Activated naive CD8-positive, alpha-beta T cell treated with anti-CD3 and anti-CD28 coated beads for 36 hours (primary cell): ENCODE data around the gene ADPRM. TPM values are rescaled to one million over a fixed set of nuclear protein-coding genes. Genes with fewer than 3 reads are reported as not detected.
A peak's percentile ranks its signal among the peaks of the same experiment; 100 is the strongest.
"Not testable (repeated sequence)": the region's sequence is repeated elsewhere in the genome, so short reads cannot be mapped to it uniquely, and the experiment has no call there.

Source experiments
- DNase-seq: peaks from one replicate; pipeline ENCODE4 v3.0.0; 2021
- H3K27ac Mint-ChIP-seq: one replicate; pipeline ENCODE4 v1.8.0; 2022; ENCODE audit warnings: mild to moderate bottlenecking, moderate library complexity, mixed read lengths
- H3K27me3 Mint-ChIP-seq: one replicate; pipeline ENCODE4 v1.8.0; 2022; ENCODE audit warnings: mild to moderate bottlenecking, mixed read lengths
- H3K36me3 Mint-ChIP-seq: one replicate; pipeline ENCODE4 v1.8.0; 2021; ENCODE audit warnings: mild to moderate bottlenecking, mixed read lengths
- H3K4me1 Mint-ChIP-seq: one replicate; pipeline ENCODE4 v1.8.0; 2021; ENCODE audit warnings: mixed read lengths
- H3K4me3 Mint-ChIP-seq: one replicate; pipeline ENCODE4 v1.8.0; 2022; ENCODE audit warnings: mild to moderate bottlenecking, moderate library complexity, mixed read lengths
- H3K9me3 Mint-ChIP-seq: one replicate; pipeline ENCODE4 v1.8.0; 2022; ENCODE audit warnings: mixed read lengths
- total RNA-seq, 2 experiments: library from RNA; stranded (reverse); gene quantifications; one replicate each; pipeline ENCODE4 v1.2.3, GENCODE V29; 2021

ADPRM gene
- total RNA-seq, 2 experiments from 2014 or later, result 12.9 to 13.2 TPM

GRCh38 chr17:10727192-10727591, 29.8 kb downstream of the ADPRM start:
- Mint-ChIP-seq H3K4me1 (peaks cover 9% of the 10 kb centered on the region), H3K27me3 (no peaks in the 10 kb centered on the region), H3K9me3 (no peaks in the 10 kb centered on the region), H3K4me3 (no peak overlapping the region), H3K27ac (no peak overlapping the region), H3K36me3 (peaks cover 2% of the 10 kb centered on the region)
- DNase-seq, result no peak

- H3K27ac Mint-ChIP-seq, result no peak overlapping the region
- H3K36me3 Mint-ChIP-seq, result peaks cover 2% of the 10 kb centered on the region
- no peak for DNase-seq
- no peaks in the 10 kb centered on the region for H3K9me3 Mint-ChIP-seq
- H3K4me3 Mint-ChIP-seq, result no peak overlapping the region
- H3K27me3 Mint-ChIP-seq, result no peaks in the 10 kb centered on the region
- H3K4me1 Mint-ChIP-seq, result peaks cover 9% of the 10 kb centered on the region
Observed at GRCh38 chr17:10728331-10728892, 31.0 kb downstream of the ADPRM start.

GRCh38 chr17:10729334-10730193, 32.2 kb downstream of the ADPRM start, which contains the start of gene TMEM220:
TMEM220 (minus strand) TSS chr17:10730023; CDS start chr17:10729851, 172 bp downstream.
- Mint-ChIP-seq H3K27me3 (no peaks in the 10 kb centered on the region), H3K4me3 (peak within 1 kb of the TSS; percentile 86), H3K27ac (peak within 1 kb of the TSS; percentile 81), H3K36me3 (peaks cover 2% of the 10 kb centered on the region), H3K9me3 (no peaks in the 10 kb centered on the region), H3K4me1 (peaks cover 9% of the 10 kb centered on the region)
- peak; percentile 63 for DNase-seq

GRCh38 chr17:10730247-10730646, 32.9 kb downstream of the ADPRM start:
- not testable (repeated sequence) for H3K27me3 Mint-ChIP-seq, H3K36me3 Mint-ChIP-seq, H3K4me1 Mint-ChIP-seq, H3K9me3 Mint-ChIP-seq
- peak; percentile 11 for DNase-seq
- H3K27ac Mint-ChIP-seq, result peak overlapping the region; percentile 81
- H3K4me3 Mint-ChIP-seq, result peak overlapping the region; percentile 86

DNA sequence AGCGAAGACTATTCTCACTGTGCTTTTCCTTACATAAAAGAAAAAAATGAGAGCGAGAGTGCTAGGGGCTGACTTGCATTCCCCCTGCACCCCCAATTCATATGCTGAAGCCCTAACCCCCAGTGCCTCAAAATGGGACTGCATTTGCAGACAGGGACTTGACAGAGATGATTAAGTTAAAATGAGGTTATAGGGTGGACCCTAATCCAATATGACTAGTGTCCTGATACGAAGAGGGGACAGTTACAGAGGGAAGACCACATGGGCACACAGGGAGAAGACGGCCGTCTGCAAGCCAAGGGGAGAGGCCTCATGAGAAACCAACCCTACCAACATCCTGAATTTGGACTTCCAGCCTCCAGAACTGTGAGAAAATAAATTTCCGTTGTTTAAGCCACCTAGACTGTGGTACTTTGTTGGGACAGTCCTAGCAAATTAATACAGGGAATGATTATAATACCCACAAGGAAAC, 34.0 kb downstream of the ADPRM start:
- no peak for DNase-seq
- Mint-ChIP-seq H3K4me1 (peaks cover 9% of the 10 kb centered on the region), H3K9me3 (no peaks in the 10 kb centered on the region), H3K4me3 (peak overlapping the region; percentile 86), H3K27ac (no peak overlapping the region), H3K27me3 (no peaks in the 10 kb centered on the region), H3K36me3 (no peaks in the 10 kb centered on the region)

- not testable (repeated sequence) for H3K27ac Mint-ChIP-seq, H3K9me3 Mint-ChIP-seq, H3K36me3 Mint-ChIP-seq, DNase-seq, H3K4me1 Mint-ChIP-seq, H3K4me3 Mint-ChIP-seq, H3K27me3 Mint-ChIP-seq
Observed at GRCh38 chr17:10732121-10732520, 34.7 kb downstream of the ADPRM start.

- Mint-ChIP-seq H3K36me3 (no peaks in the 10 kb centered on the region), H3K4me3 (no peak overlapping the region), H3K9me3 (no peaks in the 10 kb centered on the region), H3K27ac (no peak overlapping the region), H3K4me1 (peaks cover 8% of the 10 kb centered on the region), H3K27me3 (no peaks in the 10 kb centered on the region)
- DNase-seq, result no peak
Observed at GRCh38 chr17:10733666-10734065, 36.3 kb downstream of the ADPRM start.

DNA sequence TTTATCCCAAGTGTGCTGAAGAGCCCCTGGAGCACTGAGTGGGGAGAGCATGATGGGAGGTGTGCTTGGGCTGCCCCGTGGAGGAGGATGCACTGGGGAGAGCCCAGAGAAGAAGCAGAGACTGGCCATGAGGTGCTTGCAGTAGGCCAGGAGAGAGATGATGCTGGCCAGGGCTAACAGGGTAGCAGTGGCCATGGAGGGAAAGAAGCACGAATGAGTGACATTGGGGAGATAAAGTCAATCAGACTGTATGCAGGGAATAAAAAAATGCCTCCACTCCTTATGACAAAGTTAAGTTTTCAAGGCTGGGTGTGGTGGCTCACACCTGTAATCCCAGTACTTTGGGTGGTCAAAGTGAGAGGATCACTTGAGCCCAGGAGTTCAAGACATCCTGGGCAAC, 37.9 kb downstream of the ADPRM start:
- no peak overlapping the region for H3K27ac Mint-ChIP-seq
- no peaks in the 10 kb centered on the region for H3K9me3 Mint-ChIP-seq
- H3K27me3 Mint-ChIP-seq, result no peaks in the 10 kb centered on the region
- no peaks in the 10 kb centered on the region for H3K36me3 Mint-ChIP-seq
- no peak overlapping the region for H3K4me3 Mint-ChIP-seq
- H3K4me1 Mint-ChIP-seq, result peaks cover 8% of the 10 kb centered on the region
- no peak for DNase-seq

GRCh38 chr17:10735821-10736220, 38.4 kb downstream of the ADPRM start:
- Mint-ChIP-seq H3K4me3 (no peak overlapping the region), H3K27me3 (no peaks in the 10 kb centered on the region), H3K27ac (no peak overlapping the region), H3K4me1 (peaks cover 7% of the 10 kb centered on the region), H3K9me3 (no peaks in the 10 kb centered on the region), H3K36me3 (no peaks in the 10 kb centered on the region)
- DNase-seq, result no peak

GRCh38 chr17:10737168-10737622, 39.8 kb downstream of the ADPRM start:
- peaks cover 4% of the 10 kb centered on the region for H3K4me1 Mint-ChIP-seq
- no peaks in the 10 kb centered on the region for H3K9me3 Mint-ChIP-seq
- H3K27ac Mint-ChIP-seq, result no peak overlapping the region
- no peak overlapping the region for H3K4me3 Mint-ChIP-seq
- no peaks in the 10 kb centered on the region for H3K27me3 Mint-ChIP-seq
- DNase-seq, result peak; percentile 37
- H3K36me3 Mint-ChIP-seq, result no peaks in the 10 kb centered on the region

DNA sequence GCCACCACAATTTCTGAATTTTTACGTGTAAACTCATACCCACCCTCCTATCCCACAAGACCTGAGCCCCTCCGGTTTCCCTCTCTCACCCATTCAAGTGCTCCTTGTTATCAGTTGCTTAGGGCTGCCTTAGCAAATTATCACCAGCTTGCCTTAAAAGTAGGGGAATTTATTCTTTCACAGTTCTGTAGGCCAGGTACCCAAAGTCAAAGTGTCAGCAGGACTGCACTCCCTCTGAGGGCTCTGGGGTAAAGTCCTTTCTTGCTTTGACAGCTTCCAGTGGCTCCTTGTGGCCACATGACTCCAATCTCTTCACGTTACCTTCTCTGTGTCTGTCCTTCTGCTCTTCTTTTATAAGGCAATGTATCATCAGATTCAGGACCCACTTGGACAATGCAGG, 40.3 kb downstream of the ADPRM start:
- Mint-ChIP-seq H3K36me3 (no peaks in the 10 kb centered on the region), H3K9me3 (no peaks in the 10 kb centered on the region)

GRCh38 chr17:10738521-10739258, 41.3 kb downstream of the ADPRM start:
- Mint-ChIP-seq H3K4me3 (no peak overlapping the region), H3K9me3 (no peaks in the 10 kb centered on the region), H3K36me3 (no peaks in the 10 kb centered on the region), H3K27ac (no peak overlapping the region), H3K27me3 (no peaks in the 10 kb centered on the region), H3K4me1 (peaks cover 4% of the 10 kb centered on the region)
- DNase-seq, result no peak

More for the DNA sequence above, 40.3 kb downstream of the ADPRM start:
- Mint-ChIP-seq H3K4me3 (no peak overlapping the region), H3K27me3 (no peaks in the 10 kb centered on the region), H3K4me1 (peaks cover 4% of the 10 kb centered on the region), H3K27ac (no peak overlapping the region)
- DNase-seq, result no peak

- no peak overlapping the region for H3K27ac Mint-ChIP-seq
- H3K36me3 Mint-ChIP-seq, result no peaks in the 10 kb centered on the region
- H3K9me3 Mint-ChIP-seq, result no peaks in the 10 kb centered on the region
- DNase-seq, result no peak
- H3K4me1 Mint-ChIP-seq, result peaks cover 6% of the 10 kb centered on the region
- no peaks in the 10 kb centered on the region for H3K27me3 Mint-ChIP-seq
- H3K4me3 Mint-ChIP-seq, result no peak overlapping the region
Observed at GRCh38 chr17:10739386-10739785, 42.0 kb downstream of the ADPRM start.

- Mint-ChIP-seq H3K27me3 (no peaks in the 10 kb centered on the region), H3K4me1 (peaks cover 10% of the 10 kb centered on the region), H3K36me3 (no peaks in the 10 kb centered on the region), H3K4me3 (no peak overlapping the region), H3K27ac (no peak overlapping the region), H3K9me3 (no peaks in the 10 kb centered on the region)
- DNase-seq, result no peak
Observed at GRCh38 chr17:10741416-10742135, 44.2 kb downstream of the ADPRM start.
